Endothelial cell (in vitro differentiated cells): ENCODE measurements around the gene ZNF366. TPM values are rescaled to one million over a fixed set of nuclear protein-coding genes. Genes with fewer than 3 reads are reported as not detected.

Source experiments
- DNase-seq: peaks from one replicate; pipeline ENCODE4 v3.0.0; 2021; ENCODE audit warnings: low spot score
- H3K27ac Mint-ChIP-seq: one replicate; pipeline ENCODE4 v1.8.0; 2021; ENCODE audit warnings: mixed read lengths, inconsistent platforms; ENCODE audit not compliant: unreplicated experiment
- H3K27me3 Mint-ChIP-seq: one replicate; pipeline ENCODE4 v1.8.0; 2021; ENCODE audit warnings: mild to moderate bottlenecking, moderate library complexity, mixed read lengths, inconsistent platforms; ENCODE audit not compliant: unreplicated experiment
- H3K36me3 Mint-ChIP-seq: one replicate; pipeline ENCODE4 v1.8.0; 2021; ENCODE audit warnings: mild to moderate bottlenecking, low read depth, mixed read lengths, inconsistent platforms; ENCODE audit not compliant: unreplicated experiment
- H3K4me1 Mint-ChIP-seq: one replicate; pipeline ENCODE4 v1.8.0; 2021; ENCODE audit warnings: mild to moderate bottlenecking, mixed read lengths, inconsistent platforms; ENCODE audit not compliant: unreplicated experiment
- H3K4me3 Mint-ChIP-seq: one replicate; pipeline ENCODE4 v1.8.0; 2021; ENCODE audit warnings: mild to moderate bottlenecking, mixed read lengths, inconsistent platforms; ENCODE audit not compliant: unreplicated experiment
- H3K9me3 Mint-ChIP-seq: one replicate; pipeline ENCODE4 v1.8.0; 2021; ENCODE audit warnings: mixed read lengths, inconsistent platforms; ENCODE audit not compliant: unreplicated experiment
- total RNA-seq: library from RNA; stranded (reverse); fragmentation: NEBNext Ultra II Directional; extraction: Animal tissue kit (Norgen Biotek cat#: 25700); gene quantifications from one replicate; pipeline ENCODE4 v1.2.1, GENCODE V29; 2021; ENCODE audit not compliant: unreplicated experiment
- TF ChIP-seq, protein P1 (sequence below): fragments of 200-600 bp; sonication (generic); IDR thresholded peaks from one replicate; pipeline ENCODE4 v1.5.0; 2021; ENCODE audit warnings: antibody characterized with exemption; ENCODE audit not compliant: unreplicated experiment

Gene ZNF366
- total RNA-seq, 1 donor from 2014 or later: 23.3 TPM

DNA sequence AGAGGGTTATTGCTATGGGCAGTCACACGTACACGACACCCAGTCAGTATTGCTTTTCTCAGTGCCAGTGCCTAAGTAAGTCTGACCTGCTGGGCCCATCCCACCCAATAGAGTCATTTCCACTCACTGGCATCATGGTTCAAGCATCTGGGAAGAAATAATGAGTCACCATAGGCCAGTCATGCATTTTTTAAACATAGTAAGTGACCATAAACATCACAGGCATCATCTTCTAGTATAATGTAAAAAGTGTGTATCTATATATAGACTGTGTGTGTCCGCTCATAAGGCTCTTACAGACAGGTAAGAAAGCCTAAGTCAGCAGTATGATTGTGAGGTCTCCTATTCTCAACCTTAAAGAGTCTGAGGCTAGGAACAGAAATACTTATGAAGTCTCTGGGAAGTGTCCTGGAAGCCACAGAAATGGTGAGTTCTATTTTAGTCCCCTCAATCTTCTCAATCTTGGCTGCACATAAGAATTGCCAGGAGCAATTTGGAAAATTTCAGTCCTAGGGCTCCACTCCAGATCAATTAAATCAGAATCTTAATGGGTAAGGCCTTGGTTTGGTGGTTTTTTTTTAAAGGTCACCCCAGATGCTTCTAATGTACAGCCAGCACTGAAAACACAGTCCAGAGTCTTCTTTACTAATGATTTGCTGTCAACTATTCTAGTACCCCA lies 65.2 kb downstream of the ZNF366 start:
- TF ChIP-seq, protein P1, sequence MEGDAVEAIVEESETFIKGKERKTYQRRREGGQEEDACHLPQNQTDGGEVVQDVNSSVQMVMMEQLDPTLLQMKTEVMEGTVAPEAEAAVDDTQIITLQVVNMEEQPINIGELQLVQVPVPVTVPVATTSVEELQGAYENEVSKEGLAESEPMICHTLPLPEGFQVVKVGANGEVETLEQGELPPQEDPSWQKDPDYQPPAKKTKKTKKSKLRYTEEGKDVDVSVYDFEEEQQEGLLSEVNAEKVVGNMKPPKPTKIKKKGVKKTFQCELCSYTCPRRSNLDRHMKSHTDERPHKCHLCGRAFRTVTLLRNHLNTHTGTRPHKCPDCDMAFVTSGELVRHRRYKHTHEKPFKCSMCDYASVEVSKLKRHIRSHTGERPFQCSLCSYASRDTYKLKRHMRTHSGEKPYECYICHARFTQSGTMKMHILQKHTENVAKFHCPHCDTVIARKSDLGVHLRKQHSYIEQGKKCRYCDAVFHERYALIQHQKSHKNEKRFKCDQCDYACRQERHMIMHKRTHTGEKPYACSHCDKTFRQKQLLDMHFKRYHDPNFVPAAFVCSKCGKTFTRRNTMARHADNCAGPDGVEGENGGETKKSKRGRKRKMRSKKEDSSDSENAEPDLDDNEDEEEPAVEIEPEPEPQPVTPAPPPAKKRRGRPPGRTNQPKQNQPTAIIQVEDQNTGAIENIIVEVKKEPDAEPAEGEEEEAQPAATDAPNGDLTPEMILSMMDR: no peak
- peaks cover 11% of the 10 kb centered on the region for H3K27me3 Mint-ChIP-seq
- H3K27ac Mint-ChIP-seq: no peak overlapping the region
- peaks cover 32% of the 10 kb centered on the region for H3K36me3 Mint-ChIP-seq
- peaks cover 27% of the 10 kb centered on the region for H3K4me1 Mint-ChIP-seq
- DNase-seq: no peak
- H3K9me3 Mint-ChIP-seq: no peaks in the 10 kb centered on the region
- peak overlapping the region; percentile 76 for H3K4me3 Mint-ChIP-seq

DNA sequence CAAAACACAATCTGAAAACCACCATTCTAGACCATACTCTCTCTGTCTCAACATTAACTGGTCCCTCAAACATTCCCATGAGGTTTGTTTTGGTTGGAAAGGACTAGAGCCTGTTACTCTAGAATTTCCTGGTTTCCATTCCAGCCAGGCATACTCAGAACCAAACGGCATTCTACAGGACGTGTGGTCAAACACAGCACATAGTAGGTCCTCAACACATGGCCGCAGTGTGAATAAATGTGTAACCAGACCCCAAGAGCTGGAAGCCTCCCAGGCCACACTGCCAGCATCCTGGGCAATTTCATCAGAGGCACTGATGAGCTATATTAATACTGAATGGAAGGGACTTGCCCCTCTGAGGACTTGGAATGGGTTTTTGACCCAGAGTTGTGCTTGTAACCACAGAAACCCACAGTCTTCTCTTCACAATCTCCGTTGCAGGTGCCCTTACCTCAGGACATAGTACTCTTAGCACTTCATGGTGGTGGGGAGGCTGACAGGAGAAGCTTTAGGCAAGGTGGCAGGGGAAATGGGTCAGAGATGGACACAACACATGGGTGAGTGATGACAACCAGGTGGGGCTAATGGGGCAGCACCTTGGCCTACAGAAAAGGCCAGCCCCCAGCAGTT lies 66.0 kb downstream of the ZNF366 start:
- Mint-ChIP-seq H3K27ac (no peak overlapping the region), H3K4me1 (peaks cover 27% of the 10 kb centered on the region), H3K36me3 (peaks cover 27% of the 10 kb centered on the region), H3K27me3 (peaks cover 11% of the 10 kb centered on the region), H3K9me3 (no peaks in the 10 kb centered on the region), H3K4me3 (peak overlapping the region; percentile 76)
- no peak for DNase-seq
- TF ChIP-seq, protein P1: no peak

DNA sequence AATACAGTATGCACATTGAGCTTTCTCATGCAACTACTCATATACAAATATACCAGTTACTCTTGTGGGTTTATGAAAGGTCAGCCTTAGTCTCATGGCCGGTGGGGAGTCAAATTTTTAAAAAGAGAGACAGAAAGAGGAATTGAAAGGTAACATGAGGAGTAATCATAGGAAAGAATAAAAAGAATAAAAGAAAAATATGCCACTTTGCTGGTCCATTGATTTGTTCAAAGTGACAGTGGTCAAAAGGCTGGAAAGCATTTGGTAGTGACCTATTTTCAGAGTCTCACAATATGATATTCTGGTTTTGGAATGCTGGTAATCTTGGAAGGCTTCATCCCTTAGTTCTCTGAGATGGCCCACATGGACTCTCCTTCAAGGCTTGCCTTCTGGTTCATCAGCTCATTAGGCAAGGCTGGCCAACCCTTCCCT lies 67.0 kb downstream of the ZNF366 start:
- Mint-ChIP-seq H3K9me3 (no peaks in the 10 kb centered on the region), H3K27ac (peak overlapping the region; percentile 16), H3K27me3 (peaks cover 10% of the 10 kb centered on the region)

DNA sequence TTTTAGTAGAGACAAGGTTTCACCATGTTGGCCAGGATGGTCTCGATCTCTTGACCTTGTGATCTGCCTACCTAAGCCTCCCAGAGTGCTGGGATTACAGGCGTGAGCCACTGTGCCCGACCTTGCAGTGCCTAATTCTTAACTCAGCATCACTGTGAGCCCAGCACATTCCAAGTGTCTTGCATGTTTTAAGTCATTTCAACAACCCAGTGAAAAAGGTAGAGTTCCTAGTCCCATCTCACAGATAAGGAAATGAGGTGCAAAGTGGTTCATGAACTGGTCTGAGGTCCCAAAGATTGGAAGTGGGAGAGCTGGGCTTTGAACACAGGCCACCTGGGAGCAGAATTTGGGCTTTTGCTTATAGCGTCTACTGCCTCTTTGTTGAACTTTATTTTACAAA lies 68.0 kb downstream of the ZNF366 start:
- H3K4me1 Mint-ChIP-seq: peaks cover 25% of the 10 kb centered on the region

More for the DNA sequence above, 67.0 kb downstream of the ZNF366 start:
- DNase-seq: no peak
- TF ChIP-seq, protein P1: no peak
- H3K4me3 Mint-ChIP-seq: no peak overlapping the region
- H3K36me3 Mint-ChIP-seq: peaks cover 19% of the 10 kb centered on the region
- H3K4me1 Mint-ChIP-seq: peaks cover 27% of the 10 kb centered on the region

More for the DNA sequence above, 68.0 kb downstream of the ZNF366 start:
- H3K36me3 Mint-ChIP-seq: peaks cover 16% of the 10 kb centered on the region
- peak overlapping the region; percentile 52 for H3K27ac Mint-ChIP-seq
- DNase-seq: no peak
- TF ChIP-seq, protein P1: no peak
- no peaks in the 10 kb centered on the region for H3K9me3 Mint-ChIP-seq
- H3K27me3 Mint-ChIP-seq: peaks cover 10% of the 10 kb centered on the region
- peak overlapping the region; percentile 25 for H3K4me3 Mint-ChIP-seq
